GM12892 (cell line): ENCODE data around the gene KIF9.

Experiments used
- POLR2A ChIP-seq: IDR thresholded peaks from 2 replicates; pipeline ENCODE4 v1.6.1; 2011; ENCODE audit warnings: low read depth, low read length, control low read depth
- POLR2AphosphoS5 ChIP-seq: IDR thresholded peaks from 2 replicates; pipeline ENCODE4 v1.6.1; 2011; ENCODE audit warnings: low read depth, low read length, control low read depth

DNA sequence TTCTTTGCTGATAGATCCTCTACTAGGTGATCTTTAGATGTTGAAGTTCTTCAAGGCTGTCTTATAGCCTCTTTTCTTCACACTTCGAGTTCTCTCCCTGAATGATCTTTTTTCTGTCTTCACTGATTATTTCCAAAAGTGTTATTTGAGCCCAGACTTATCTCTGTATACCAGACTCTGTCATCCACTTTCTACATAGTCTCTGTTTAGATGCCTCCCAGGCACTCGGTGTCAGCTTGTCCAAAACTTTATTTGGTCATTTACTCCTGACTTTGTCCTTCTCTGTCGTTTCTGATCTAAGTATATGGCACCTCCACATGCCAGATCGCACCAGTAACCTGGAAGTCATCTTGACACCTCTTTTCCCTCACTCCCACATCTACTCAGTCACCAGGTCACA is 27.8 kb upstream of the KIF9 start:
- no peak for TF ChIP-seq POLR2A
- TF ChIP-seq POLR2AphosphoS5, result no peak
